HUES64 (cell line): Measurements from ENCODE around the gene ATP10B.
"Not testable (repeated sequence)": the region's sequence is repeated elsewhere in the genome, so short reads cannot be mapped to it uniquely, and the experiment has no call there.

Experiments used
- H3K27ac ChIP-seq: 2 replicates; pipeline ENCODE4 v1.7.0; 2013; ENCODE audit warnings: low read depth, low read length, inconsistent platforms
- H3K27me3 ChIP-seq: 2 replicates; pipeline ENCODE4 v1.6.1; 2013; ENCODE audit warnings: mild to moderate bottlenecking, low read length; ENCODE audit not compliant: insufficient read depth
- H3K36me3 ChIP-seq: 2 replicates; pipeline ENCODE4 v1.6.1; 2013; ENCODE audit warnings: mild to moderate bottlenecking, low read length; ENCODE audit not compliant: insufficient read depth
- H3K4me1 ChIP-seq: 2 replicates; pipeline ENCODE4 v1.6.1; 2013; ENCODE audit warnings: mild to moderate bottlenecking, low read length, moderate library complexity; ENCODE audit not compliant: insufficient read depth
- H3K4me3 ChIP-seq: 2 replicates; pipeline ENCODE4 v1.5.1; 2013; ENCODE audit warnings: mild to moderate bottlenecking, low read length, moderate library complexity
- H3K9ac ChIP-seq: 2 replicates; pipeline ENCODE4 v1.6.1; 2013; ENCODE audit warnings: mild to moderate bottlenecking, low read depth, low read length
- H3K9me3 ChIP-seq: 2 replicates; pipeline ENCODE4 v1.6.1; 2013; ENCODE audit warnings: low read depth, low read length; ENCODE audit not compliant: insufficient read depth
- WGBS: fragments of 150-250, 120-280 bp; methylation state at CpG from one replicate; pipeline ENCODE4 v1.1.7; 2013; ENCODE audit warnings: missing lambda C conversion rate; 5-methylcytosine and 5-hydroxymethylcytosine counted together

Gene ATP10B

DNA sequence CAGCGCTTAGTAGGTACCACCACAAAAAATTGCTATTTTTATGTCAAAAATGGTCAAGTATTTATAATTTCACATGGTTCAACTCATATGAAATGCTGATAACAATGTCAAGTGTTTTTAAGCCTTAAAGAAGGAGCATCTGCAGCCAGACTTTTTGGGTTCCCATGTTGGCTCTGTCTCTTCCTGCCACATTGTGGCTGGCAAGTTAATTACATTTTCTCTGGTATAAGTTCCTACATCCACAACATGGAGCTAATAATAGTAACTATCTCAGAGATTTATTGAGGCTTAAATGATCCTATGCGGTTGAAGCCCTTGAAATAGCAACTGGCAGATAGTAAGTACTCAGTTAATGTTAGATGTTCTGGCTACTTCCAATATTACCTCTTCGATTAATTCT is 5.4 kb downstream of the ATP10B start:
- no peak overlapping the region for H3K27ac ChIP-seq
- no peaks in the 10 kb centered on the region for H3K36me3 ChIP-seq
- 90% methylated on average over 2 of the region's 3 CpGs for WGBS
- no peak overlapping the region for H3K9ac ChIP-seq
- no peaks in the 10 kb centered on the region for H3K9me3 ChIP-seq
- no peak overlapping the region for H3K4me3 ChIP-seq
- H3K4me1 ChIP-seq, result no peaks in the 10 kb centered on the region
- H3K27me3 ChIP-seq, result no peaks in the 10 kb centered on the region

DNA sequence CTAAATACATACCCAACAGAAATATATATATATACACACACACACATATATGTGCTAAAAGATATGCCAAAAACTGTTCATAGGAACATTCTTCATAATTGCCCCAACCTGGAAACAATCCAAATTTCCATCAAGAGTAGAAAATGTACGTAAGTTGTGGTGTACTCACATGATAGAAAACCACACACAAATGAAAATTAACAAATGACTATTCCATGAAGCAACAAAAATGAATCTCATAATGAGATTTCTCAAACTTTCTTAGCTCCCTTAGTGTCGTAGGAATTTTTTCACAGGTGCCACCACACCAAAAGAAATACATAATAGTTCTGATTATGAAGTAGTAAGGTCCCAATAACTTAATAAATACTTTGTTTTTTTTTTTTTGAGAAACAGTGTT is 7.8 kb downstream of the ATP10B start:
- H3K4me1 ChIP-seq, result no peaks in the 10 kb centered on the region
- no peaks in the 10 kb centered on the region for H3K9me3 ChIP-seq
- no peaks in the 10 kb centered on the region for H3K36me3 ChIP-seq
- no peaks in the 10 kb centered on the region for H3K27me3 ChIP-seq
- 100% methylated on average over 2 of the region's 2 CpGs for WGBS
- no peak overlapping the region for H3K9ac ChIP-seq
- no peak overlapping the region for H3K4me3 ChIP-seq
- no peak overlapping the region for H3K27ac ChIP-seq

DNA sequence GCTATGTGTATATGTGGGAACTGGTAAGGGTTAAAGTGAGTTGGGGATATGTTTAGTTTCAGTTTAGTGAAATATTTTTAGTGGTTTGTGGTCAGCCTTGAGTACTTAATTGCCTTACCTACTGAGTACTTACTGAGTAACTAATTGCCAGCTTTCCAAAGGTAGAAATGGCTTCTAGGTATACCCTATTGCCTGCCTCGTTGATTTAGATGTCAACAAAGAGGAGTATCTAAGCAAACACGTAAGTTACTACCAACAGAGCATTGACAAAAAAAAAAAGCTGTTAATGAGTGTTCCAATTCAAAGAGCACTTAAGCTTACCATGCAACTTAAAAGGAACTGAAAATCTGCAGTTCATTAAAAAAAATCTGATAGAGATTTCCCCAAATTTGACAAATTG is 8.8 kb downstream of the ATP10B start:
- H3K9ac ChIP-seq, result no peak overlapping the region
- 80% methylated on average over 2 of the region's 2 CpGs for WGBS
- H3K27ac ChIP-seq, result no peak overlapping the region
- H3K4me1 ChIP-seq, result no peaks in the 10 kb centered on the region
- H3K9me3 ChIP-seq, result no peaks in the 10 kb centered on the region
- H3K36me3 ChIP-seq, result no peaks in the 10 kb centered on the region
- H3K4me3 ChIP-seq, result no peak overlapping the region
- H3K27me3 ChIP-seq, result no peaks in the 10 kb centered on the region

DNA sequence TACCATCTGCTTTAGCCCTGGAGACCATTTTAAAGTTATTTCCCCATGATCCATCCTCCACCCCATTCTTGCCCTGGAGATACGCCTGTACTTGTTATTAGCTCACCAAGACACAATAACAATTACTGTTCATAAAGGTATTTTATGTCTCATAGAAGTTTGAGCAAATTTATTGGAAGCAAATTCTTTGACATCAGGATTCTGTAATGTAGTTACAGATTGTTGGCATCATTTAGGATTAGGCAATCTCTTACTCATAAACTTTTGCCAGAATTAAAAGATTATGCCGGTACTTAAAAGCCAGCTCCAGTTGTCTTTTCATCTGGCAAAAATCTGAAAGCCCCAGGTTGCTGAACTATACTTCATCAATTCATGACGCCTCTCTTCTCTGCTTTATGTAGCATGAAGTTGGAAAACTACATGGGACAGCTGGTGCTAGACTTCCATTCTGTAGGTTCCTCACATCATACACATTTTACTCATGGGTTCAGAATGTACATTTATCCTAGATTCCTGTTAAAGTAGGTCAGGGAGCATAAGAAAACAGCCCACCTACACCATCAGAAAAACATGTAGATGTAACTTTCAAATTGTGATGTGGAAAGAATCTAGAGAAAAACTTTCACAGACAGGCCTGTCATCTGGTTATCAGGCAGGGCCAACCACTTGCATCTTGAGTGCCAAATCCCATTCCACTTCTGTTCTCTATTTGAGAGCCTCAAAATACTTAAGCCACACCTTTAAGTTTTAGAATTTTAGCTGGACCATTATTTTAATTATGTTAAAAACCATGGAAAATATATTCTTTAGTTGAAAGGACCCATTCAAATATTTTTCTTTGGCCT is 14.0 kb downstream of the ATP10B start:
- Histone ChIP-seq H3K4me3 (no peak overlapping the region), H3K9ac (no peak overlapping the region), H3K4me1 (no peaks in the 10 kb centered on the region), H3K36me3 (no peaks in the 10 kb centered on the region), H3K27me3 (no peaks in the 10 kb centered on the region), H3K9me3 (no peaks in the 10 kb centered on the region), H3K27ac (no peak overlapping the region)
- 97% methylated on average over 3 of the region's 3 CpGs for WGBS

DNA sequence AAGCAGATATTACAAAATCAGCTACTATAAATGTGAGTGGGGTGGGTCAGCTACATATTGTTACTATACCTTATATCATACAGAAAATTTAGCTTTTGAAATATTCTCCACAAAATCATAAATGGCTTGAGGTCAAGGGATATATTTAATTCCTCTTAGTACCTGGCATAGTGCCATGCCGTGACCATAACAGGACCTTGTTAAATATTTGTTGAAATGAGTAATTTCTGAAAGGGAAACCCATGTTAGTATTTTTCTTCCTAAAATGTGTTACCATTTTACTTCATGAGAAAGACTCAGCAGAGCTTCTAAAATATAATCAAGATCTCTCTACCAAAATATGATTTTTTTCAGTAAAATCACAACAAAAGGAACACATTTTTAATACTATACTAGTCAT is 14.8 kb downstream of the ATP10B start:
- H3K27me3 ChIP-seq, result no peaks in the 10 kb centered on the region
- H3K27ac ChIP-seq, result no peak overlapping the region
- H3K36me3 ChIP-seq, result no peaks in the 10 kb centered on the region
- 0% methylated on average over 1 of the region's 1 CpG for whole genome bisulfite sequencing
- no peak overlapping the region for H3K9ac ChIP-seq
- no peaks in the 10 kb centered on the region for H3K4me1 ChIP-seq
- H3K4me3 ChIP-seq, result no peak overlapping the region
- no peaks in the 10 kb centered on the region for H3K9me3 ChIP-seq

DNA sequence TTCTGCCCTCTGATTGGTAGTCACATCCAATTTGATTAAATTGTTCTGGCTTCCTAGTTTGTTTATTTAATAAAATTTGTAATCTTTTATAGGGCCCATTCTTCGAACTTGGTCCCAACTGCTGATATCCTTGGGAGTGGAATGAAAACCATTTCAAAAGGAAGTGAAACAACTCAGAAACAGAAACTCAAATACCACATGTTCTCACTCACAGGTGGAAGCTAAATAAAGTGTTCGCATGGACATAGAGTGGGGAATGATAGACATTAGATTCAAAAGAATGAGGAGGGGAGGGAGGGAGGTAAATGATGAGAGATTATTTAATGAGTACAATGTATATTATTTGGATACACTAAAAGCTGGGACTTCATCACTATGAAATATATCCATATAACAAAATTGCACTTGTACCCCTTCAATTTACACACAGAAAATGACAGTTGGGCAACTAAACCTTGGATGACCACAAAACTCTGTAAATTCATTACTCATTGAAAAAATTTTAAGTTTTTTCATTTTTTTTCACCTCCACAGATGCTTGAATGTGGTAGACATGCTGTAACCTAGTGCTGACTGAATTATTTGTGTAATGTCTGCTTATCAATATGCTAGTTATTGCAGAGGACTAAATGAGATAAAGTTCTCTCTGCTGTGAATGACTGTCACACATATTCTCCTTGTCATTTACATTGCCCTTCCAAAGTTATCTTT is 16.0 kb downstream of the ATP10B start:
- Histone ChIP-seq H3K36me3 (no peaks in the 10 kb centered on the region), H3K27me3 (no peaks in the 10 kb centered on the region), H3K9me3 (no peaks in the 10 kb centered on the region), H3K9ac (no peak overlapping the region), H3K4me1 (no peaks in the 10 kb centered on the region), H3K27ac (no peak overlapping the region), H3K4me3 (no peak overlapping the region)
- 100% methylated on average over 1 of the region's 2 CpGs for WGBS

DNA sequence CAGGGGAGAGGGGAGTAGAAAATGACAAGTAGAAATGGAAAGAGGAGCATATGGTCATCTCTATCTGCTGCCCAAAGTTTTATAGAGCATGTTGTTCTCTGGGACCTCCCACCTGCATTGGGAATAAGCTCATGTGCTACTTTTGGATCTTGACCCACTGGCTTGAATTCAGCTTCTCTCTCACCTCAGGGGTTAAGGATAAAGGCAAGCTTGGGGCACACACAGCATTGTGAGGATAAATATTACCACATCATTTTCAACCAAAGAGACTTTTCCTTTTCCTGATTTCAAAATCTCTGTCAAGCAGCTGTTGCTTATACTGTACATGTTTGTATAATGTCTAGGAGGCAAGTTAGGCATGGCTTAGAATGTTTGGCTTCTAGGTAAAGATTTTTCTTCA is 16.6 kb downstream of the ATP10B start:
- Histone ChIP-seq H3K36me3 (no peaks in the 10 kb centered on the region), H3K4me3 (no peak overlapping the region), H3K27me3 (no peaks in the 10 kb centered on the region), H3K4me1 (no peaks in the 10 kb centered on the region), H3K9ac (no peak overlapping the region), H3K27ac (no peak overlapping the region), H3K9me3 (no peaks in the 10 kb centered on the region)

DNA sequence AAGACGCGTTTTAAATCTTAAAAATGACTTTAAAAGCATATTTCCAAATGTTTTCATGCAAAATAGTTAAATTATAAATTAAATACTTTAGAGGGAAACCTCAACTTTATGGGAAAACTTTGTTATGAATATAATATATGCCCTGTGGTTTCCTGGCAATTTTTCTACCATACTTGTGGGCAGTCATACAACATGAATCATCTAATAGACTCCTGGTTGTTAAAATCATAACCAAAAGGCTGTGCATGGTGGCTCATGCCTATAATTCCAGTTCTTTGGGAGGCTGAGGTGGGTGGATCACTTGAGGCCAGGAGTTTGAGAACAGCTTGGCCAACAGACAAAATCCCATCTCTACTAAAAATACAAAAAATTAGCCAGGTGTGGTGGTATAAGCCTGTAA is 18.2 kb downstream of the ATP10B start:
- no peaks in the 10 kb centered on the region for H3K4me1 ChIP-seq
- WGBS, result no CpG with 5 or more reads among the region's 2 CpGs
- H3K9ac ChIP-seq, result no peak overlapping the region
- H3K36me3 ChIP-seq, result no peaks in the 10 kb centered on the region
- no peaks in the 10 kb centered on the region for H3K27me3 ChIP-seq
- H3K9me3 ChIP-seq, result no peaks in the 10 kb centered on the region
- H3K4me3 ChIP-seq, result no peak overlapping the region
- no peak overlapping the region for H3K27ac ChIP-seq

DNA sequence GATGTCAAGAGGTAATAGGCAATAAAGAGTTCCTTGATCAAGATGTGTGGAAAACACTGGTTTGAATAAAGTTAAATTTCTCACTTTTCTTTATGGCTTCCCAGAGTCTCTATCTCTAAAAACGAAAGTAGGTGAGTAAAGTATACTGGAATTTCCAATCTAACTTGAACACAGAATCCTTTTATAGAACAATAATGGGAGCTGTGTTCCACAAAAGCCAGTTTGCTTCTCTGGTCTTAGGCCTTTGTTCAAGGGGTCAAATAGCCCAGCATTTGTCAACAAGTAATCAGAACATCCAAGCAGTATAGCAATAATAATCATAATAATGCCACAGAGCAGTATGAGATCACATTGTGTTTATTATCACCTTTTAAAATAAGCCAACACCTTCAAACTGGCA is 20.2 kb downstream of the ATP10B start:
- Histone ChIP-seq H3K9ac (no peak overlapping the region), H3K27ac (no peak overlapping the region), H3K4me3 (no peak overlapping the region), H3K36me3 (no peaks in the 10 kb centered on the region), H3K9me3 (no peaks in the 10 kb centered on the region), H3K4me1 (no peaks in the 10 kb centered on the region), H3K27me3 (no peaks in the 10 kb centered on the region)
- no CpG with 5 or more reads among the region's 1 CpG for WGBS

DNA sequence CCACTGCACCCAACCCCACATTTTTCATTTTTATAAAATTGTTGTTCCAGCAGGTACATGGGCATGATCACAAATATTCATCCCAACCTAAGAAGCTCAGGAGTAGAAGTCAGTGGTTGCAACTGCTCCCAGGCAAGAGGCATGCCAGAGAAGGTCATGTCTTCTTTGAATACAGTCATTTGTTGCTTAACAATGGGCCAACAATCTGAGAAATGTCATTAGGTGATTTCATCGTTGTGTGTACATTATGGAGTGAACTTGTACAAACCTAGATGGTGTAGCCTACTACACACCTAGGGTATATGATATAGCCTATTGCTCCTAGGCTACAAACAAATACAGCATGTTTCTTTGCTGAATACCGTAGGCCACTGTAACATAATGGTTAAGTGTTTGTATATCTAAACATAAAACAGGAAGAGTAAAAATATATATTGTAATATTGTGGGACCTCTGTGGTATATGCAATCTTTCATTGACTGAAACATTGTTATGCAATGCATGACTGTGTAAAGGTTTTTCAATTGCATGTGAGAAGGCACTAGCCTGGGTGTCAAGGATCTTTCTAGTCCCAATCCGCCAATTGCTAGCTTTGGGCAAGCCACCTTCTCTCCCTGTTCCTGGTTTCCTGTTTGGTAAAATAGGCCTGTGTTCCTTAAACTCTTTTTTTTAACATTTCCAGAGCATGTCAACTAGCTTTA is 27.6 kb downstream of the ATP10B start:
- Histone ChIP-seq H3K27me3 (no peaks in the 10 kb centered on the region), H3K9me3 (peaks cover 10% of the 10 kb centered on the region), H3K9ac (no peak overlapping the region), H3K27ac (no peak overlapping the region), H3K4me1 (no peaks in the 10 kb centered on the region), H3K4me3 (no peak overlapping the region), H3K36me3 (no peaks in the 10 kb centered on the region)
- 97% methylated on average over 2 of the region's 3 CpGs for WGBS

DNA sequence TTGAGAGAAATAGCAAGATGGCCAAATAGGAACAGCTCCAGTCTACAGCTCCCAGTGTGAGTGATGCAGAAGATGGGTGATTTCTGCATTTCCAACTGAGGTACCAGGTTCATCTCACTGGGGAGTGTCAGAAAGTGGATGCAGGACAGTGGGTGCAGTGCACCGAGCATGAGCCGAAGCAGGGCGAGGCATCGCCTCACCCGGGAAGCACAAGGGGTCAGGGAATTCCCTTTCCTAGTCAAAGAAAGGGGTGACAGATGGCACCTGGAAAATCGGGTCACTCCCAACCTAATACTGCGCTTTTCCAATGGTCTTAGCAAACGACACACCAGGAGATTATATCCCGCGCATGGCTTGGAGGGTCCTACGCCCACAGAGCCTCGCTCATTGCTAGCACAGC is 39.0 kb downstream of the ATP10B start:
- H3K4me3 ChIP-seq, H3K27me3 ChIP-seq, H3K27ac ChIP-seq, H3K4me1 ChIP-seq, H3K36me3 ChIP-seq, H3K9ac ChIP-seq: not testable (repeated sequence)
- H3K9me3 ChIP-seq, result peaks cover 14% of the 10 kb centered on the region
- 94% methylated on average over 12 of the region's 12 CpGs for WGBS
